ENCODE measurements around the gene MED8. TPM values are rescaled to one million over a fixed set of nuclear protein-coding genes. Genes with fewer than 3 reads are reported as not detected.

The MED8 gene
- total RNA-seq, 4 donors from 2014 or later, result 43.6 to 58.4 (median 50.8) TPM

GRCh38 chr1:43346636-43347035 lies 43.0 kb downstream of the MED8 start:
- H3K4me3 ChIP-seq (ENCODE audit: low read depth, poor library complexity, severe bottlenecking), result no peak overlapping the region
- peak in 1 of 2 donors; percentile 83 for DNase-seq (ENCODE audit: low spot score in 2 of 2)
- intact Hi-C loops (cut with DNase I; ENCODE audit: low total_unique reads), result no loop called here
- TF ChIP-seq CTCF (IDR thresholded peaks at IDR 0.05) (no peak), POLR2A (IDR thresholded peaks at IDR 0.05) (no peak)
- 90 to 91% methylated on average over 3 to 5 of the region's 5 CpGs for WGBS, 2 donors

GRCh38 chr1:43345120-43345519 lies 44.5 kb downstream of the MED8 start:
- intact Hi-C loops (cut with DNase I; ENCODE audit: low total_unique reads), result no loop called here
- WGBS, 2 donors, result 57 to 64% methylated on average over 3 of the region's 3 CpGs
- DNase-seq (ENCODE audit: low spot score in 2 of 2), result no peak
- H3K4me3 ChIP-seq (ENCODE audit: low read depth, poor library complexity, severe bottlenecking), result no peak overlapping the region
- TF ChIP-seq POLR2A (IDR thresholded peaks at IDR 0.05) (no peak), CTCF (IDR thresholded peaks at IDR 0.05) (no peak)

GRCh38 chr1:43344267-43344850 lies 45.2 kb downstream of the MED8 start:
- intact Hi-C loops (cut with DNase I; ENCODE audit: low total_unique reads), result no loop called here
- no peak overlapping the region for H3K4me3 ChIP-seq (ENCODE audit: low read depth, poor library complexity, severe bottlenecking)
- peak in 1 of 3 donors; percentile 17 for TF ChIP-seq CTCF (IDR thresholded peaks at IDR 0.05)
- TF ChIP-seq POLR2A (IDR thresholded peaks at IDR 0.05), result no peak
- WGBS, 2 donors, result 69 to 73% methylated on average over 4 of the region's 4 CpGs
- peak in 1 of 2 donors; percentile 20 for DNase-seq (ENCODE audit: low spot score in 2 of 2)

- H3K4me3 ChIP-seq (ENCODE audit: low read depth, poor library complexity, severe bottlenecking), result no peak overlapping the region
- intact Hi-C loops (cut with DNase I; ENCODE audit: low total_unique reads), result no loop called here
- no peak for TF ChIP-seq POLR2A (IDR thresholded peaks at IDR 0.05)
- no peak for TF ChIP-seq CTCF (IDR thresholded peaks at IDR 0.05)
- 72 to 78% methylated on average over 1 of the region's 1 CpG for WGBS, 2 donors
- no peak for DNase-seq (ENCODE audit: low spot score in 2 of 2)
Measured at GRCh38 chr1:43340559-43340958, 49.0 kb downstream of the MED8 start.

- DNase-seq (ENCODE audit: low spot score in 2 of 2), result peak in 1 of 2 donors; percentile 58
- no peak overlapping the region for H3K4me3 ChIP-seq (ENCODE audit: low read depth, poor library complexity, severe bottlenecking)
- intact Hi-C loops (cut with DNase I; ENCODE audit: low total_unique reads), result no loop called here
- TF ChIP-seq CTCF (IDR thresholded peaks at IDR 0.05) (no peak), POLR2A (IDR thresholded peaks at IDR 0.05) (no peak)
- 90 to 93% methylated on average over 6 of the region's 6 CpGs for WGBS, 2 donors
Measured at GRCh38 chr1:43339584-43340232, 49.9 kb downstream of the MED8 start.

Measured in lower leg skin (tissue), 4 donors.